WI38 (cell line): ENCODE measurements around the gene RAB15.
A peak's percentile ranks its signal among the peaks of the same experiment; 100 is the strongest.

Experiments used
- H3K4me3 ChIP-seq: 2 replicates; pipeline ENCODE4 v1.5.1; 2011; ENCODE audit warnings: low read depth, mild to moderate bottlenecking, control low read depth, low read length
- TF ChIP-seq, protein P1 (sequence below): IDR thresholded peaks from 2 replicates; pipeline ENCODE4 v1.5.1; 2012; ENCODE audit warnings: low read depth, mild to moderate bottlenecking, control low read depth, low read length

The RAB15 gene

DNA sequence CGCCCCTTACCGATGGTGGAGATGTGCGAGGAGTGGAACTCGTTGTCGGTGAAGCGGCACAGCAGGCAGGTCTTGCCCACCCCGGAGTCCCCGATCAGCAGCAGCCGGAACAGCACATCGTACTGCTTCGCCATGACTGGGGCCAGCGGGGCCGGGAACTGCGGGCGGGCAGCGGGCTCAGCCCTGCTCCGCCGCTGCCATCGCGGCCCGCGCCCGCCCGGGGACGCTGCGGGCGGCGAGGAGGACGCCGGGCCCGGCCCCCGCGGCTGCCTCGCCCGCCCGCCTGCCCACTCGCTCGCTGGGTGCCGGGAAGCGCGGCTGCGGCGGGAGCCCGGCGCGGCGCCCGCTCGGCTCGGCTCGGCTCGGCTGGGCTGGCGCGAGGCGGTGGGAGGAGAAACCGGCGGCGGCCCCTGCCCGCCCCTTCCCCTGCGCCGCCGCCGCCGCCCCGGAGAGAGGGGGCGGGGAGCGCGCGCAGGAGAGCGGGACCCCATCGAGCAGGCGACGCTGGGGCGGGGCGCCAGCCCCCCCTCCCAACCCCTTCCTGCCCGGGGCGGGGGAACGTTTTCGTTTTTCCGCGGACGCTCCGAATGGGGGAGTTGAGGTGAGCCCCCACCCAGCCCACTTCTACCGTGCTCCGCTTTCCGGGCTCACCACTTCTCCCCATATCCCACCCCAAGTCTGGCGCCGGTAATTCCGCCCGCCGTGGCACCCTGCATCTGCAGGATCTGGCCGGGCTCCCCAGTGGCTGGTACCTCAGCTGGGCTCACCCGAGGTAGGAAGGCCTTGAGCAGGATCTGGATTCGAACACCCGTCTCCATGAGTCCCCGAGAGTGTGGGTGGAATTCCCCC lies at the start of gene RAB15:
TSS of gene RAB15 (minus strand) at position 394 of the 849 bp plus-strand sequence. CDS start at position 134, 260 bp downstream.
- H3K4me3 ChIP-seq, result peak within 1 kb of the TSS; percentile 64
- TF ChIP-seq, protein P1, sequence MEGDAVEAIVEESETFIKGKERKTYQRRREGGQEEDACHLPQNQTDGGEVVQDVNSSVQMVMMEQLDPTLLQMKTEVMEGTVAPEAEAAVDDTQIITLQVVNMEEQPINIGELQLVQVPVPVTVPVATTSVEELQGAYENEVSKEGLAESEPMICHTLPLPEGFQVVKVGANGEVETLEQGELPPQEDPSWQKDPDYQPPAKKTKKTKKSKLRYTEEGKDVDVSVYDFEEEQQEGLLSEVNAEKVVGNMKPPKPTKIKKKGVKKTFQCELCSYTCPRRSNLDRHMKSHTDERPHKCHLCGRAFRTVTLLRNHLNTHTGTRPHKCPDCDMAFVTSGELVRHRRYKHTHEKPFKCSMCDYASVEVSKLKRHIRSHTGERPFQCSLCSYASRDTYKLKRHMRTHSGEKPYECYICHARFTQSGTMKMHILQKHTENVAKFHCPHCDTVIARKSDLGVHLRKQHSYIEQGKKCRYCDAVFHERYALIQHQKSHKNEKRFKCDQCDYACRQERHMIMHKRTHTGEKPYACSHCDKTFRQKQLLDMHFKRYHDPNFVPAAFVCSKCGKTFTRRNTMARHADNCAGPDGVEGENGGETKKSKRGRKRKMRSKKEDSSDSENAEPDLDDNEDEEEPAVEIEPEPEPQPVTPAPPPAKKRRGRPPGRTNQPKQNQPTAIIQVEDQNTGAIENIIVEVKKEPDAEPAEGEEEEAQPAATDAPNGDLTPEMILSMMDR, result no peak

GRCh38 chr14:65019944-65020566 lies 47.9 kb upstream of the RAB15 start:
- H3K4me3 ChIP-seq, result no peak overlapping the region
- TF ChIP-seq, protein P1, result peak; percentile 61

- no peak overlapping the region for H3K4me3 ChIP-seq
- TF ChIP-seq, protein P1, result no peak
Observed at GRCh38 chr14:65016471-65016870, 44.3 kb upstream of the RAB15 start.

GRCh38 chr14:65015391-65015790 lies 43.3 kb upstream of the RAB15 start:
- no peak overlapping the region for H3K4me3 ChIP-seq
- TF ChIP-seq, protein P1, result no peak

- TF ChIP-seq, protein P1, result no peak
Observed at GRCh38 chr14:65012353-65012752, 40.2 kb upstream of the RAB15 start.

GRCh38 chr14:65011538-65011937 lies 39.4 kb upstream of the RAB15 start:
- no peak overlapping the region for H3K4me3 ChIP-seq
- TF ChIP-seq, protein P1, result no peak

More at GRCh38 chr14:65012353-65012752, 40.2 kb upstream of the RAB15 start:
- no peak overlapping the region for H3K4me3 ChIP-seq
